Measurements from ENCODE around the gene DPP6. TPM values are rescaled to one million over a fixed set of nuclear protein-coding genes. Genes with fewer than 3 reads are reported as not detected.

DPP6 gene
- total and polyA plus RNA-seq, 2 of the 8 experiments (the other 6 are each of a cell fraction or from before 2014, with no cell fraction given) = 4.7 to 6.8 TPM

DNA sequence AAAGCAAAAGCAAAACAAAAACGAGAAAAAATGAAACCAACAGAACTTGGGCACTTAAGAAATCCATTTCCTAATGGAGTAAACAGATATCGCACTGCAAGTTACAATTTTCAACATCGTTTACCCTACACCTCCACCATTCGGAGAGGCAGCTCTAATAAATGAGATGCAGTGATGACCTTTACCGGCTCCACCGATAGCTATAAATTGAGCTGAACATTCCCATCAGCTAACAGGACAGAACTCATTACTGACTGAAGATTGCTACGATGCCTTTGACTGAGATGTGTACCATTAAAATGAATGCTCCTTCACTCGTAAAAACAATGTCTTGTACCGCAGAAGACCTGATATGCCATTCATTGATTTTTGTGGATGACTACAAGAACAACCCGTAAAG is 465.6 kb downstream of the DPP6 start:
- no peak overlapping the region for H3K18ac ChIP-seq (ENCODE audit: extremely low read depth, low read length)
- H3K23ac ChIP-seq (ENCODE audit: insufficient read length) = no peak overlapping the region
- no peaks in the 10 kb centered on the region for H3K36me3 ChIP-seq (ENCODE audit: control insufficient read depth in 2 of 4, insufficient read depth in 4 of 4, low read length in 3 of 4)
- H3K4ac ChIP-seq (replicated peaks; ENCODE audit: insufficient read length, low read depth, low read length) = no peak overlapping the region
- no peak overlapping the region for H4K91ac ChIP-seq (replicated peaks; ENCODE audit: insufficient read length, low read length)
- ChIA-PET CTCF (ENCODE audit: partially characterized antibody) (interaction anchor here (1.1 to 1.5 kb wide), 2 partner anchors 14 to 123 kb away, joined by 4 to 6 read pairs; no protein-coding TSS in a partner anchor), POLR2A (ENCODE audit: partially characterized antibody) (no interaction called here)
- H3K4me3 ChIP-seq (ENCODE audit: extremely low read depth in 1 of 4, insufficient read depth in 2 of 4, low read depth in 3 of 4, low read length in 4 of 4) = no peak overlapping the region
- H3K9me3 ChIP-seq (ENCODE audit: insufficient read depth in 2 of 2, low read depth in 1 of 2, low read length in 1 of 2) = no peaks in the 10 kb centered on the region
- WGBS, 2 experiments (ENCODE audit: extremely low coverage in 1 of 2, insufficient coverage in 1 of 2, insufficient read length in 1 of 2, insufficient replicate concordance in 2 of 2, low coverage in 1 of 2, low lambda C conversion rate in 2 of 2, missing lambda C conversion rate in 1 of 2) = 95% methylated on average over 10 of the region's 10 CpGs; no CpG with 5 or more reads in 1 of the 2 experiments
- no peak overlapping the region for H2BK20ac ChIP-seq (ENCODE audit: low read length)
- no peaks in the 10 kb centered on the region for H4K20me1 ChIP-seq (replicated peaks in 1 of 2; ENCODE audit: control insufficient read depth in 1 of 2, insufficient read depth in 2 of 2, low read length in 2 of 2)
- H2BK5ac ChIP-seq (ENCODE audit: low read depth, low read length) = no peak overlapping the region
- H2AK5ac ChIP-seq (ENCODE audit: low read depth, low read length) = no peak overlapping the region
- no peak overlapping the region for H3K4me2 ChIP-seq (ENCODE audit: insufficient read depth in 1 of 2, low read depth in 2 of 2, low read length in 2 of 2)
- no peak overlapping the region for H3K14ac ChIP-seq (ENCODE audit: insufficient read length)
- no peaks in the 10 kb centered on the region for H3K79me2 ChIP-seq (ENCODE audit: control insufficient read depth in 1 of 2, insufficient read depth in 2 of 2, low read length in 2 of 2)
- H3K9ac ChIP-seq (replicated peaks in 1 of 4; ENCODE audit: extremely low read depth in 1 of 4, low read depth in 3 of 4, low read length in 3 of 4) = no peak overlapping the region
- no peak overlapping the region for H2BK120ac ChIP-seq (replicated peaks; ENCODE audit: low read depth, low read length)
- no peak overlapping the region for H2BK12ac ChIP-seq (ENCODE audit: low read depth, low read length)
- H3K23me2 ChIP-seq (ENCODE audit: low read depth, low read length) = no peaks in the 10 kb centered on the region
- H3K27ac ChIP-seq (ENCODE audit: low read depth, low read length) = no peak overlapping the region
- DNase-seq (ENCODE audit: low read depth in 1 of 2, low spot score in 2 of 2) (no peak), FAIRE-seq (no peak)
- no peak overlapping the region for H4K8ac ChIP-seq (ENCODE audit: extremely low read depth, insufficient read depth, low read length)
- H4K5ac ChIP-seq (ENCODE audit: insufficient read length, low read depth, low read length) = no peak overlapping the region
- no peaks in the 10 kb centered on the region for H3K27me3 ChIP-seq (replicated peaks in 1 of 4; ENCODE audit: control insufficient read depth in 3 of 4, extremely low read depth in 1 of 4, insufficient read depth in 3 of 4, low read length in 3 of 4)
- H3K56ac ChIP-seq (replicated peaks; ENCODE audit: insufficient read length, low read depth, low read length) = no peak overlapping the region
- H2BK15ac ChIP-seq (ENCODE audit: low read length) = no peak overlapping the region
- H2AFZ ChIP-seq (ENCODE audit: low read length) = no peak overlapping the region
- TF ChIP-seq, protein P1, sequence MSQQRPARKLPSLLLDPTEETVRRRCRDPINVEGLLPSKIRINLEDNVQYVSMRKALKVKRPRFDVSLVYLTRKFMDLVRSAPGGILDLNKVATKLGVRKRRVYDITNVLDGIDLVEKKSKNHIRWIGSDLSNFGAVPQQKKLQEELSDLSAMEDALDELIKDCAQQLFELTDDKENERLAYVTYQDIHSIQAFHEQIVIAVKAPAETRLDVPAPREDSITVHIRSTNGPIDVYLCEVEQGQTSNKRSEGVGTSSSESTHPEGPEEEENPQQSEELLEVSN (IDR thresholded peaks at IDR 0.05) = no peak
- no peak for TF ChIP-seq CEBPB (IDR thresholded peaks at IDR 0.05; ENCODE audit: low read depth, low read length)
- TF ChIP-seq PHF8 (conservative IDR thresholded peaks at IDR 0.05; ENCODE audit: low read depth, low read length) = no peak
- no peak for TF ChIP-seq RAD21 (IDR thresholded peaks at IDR 0.05 in 1 of 2, conservative IDR thresholded peaks at IDR 0.05 in 1 of 2; ENCODE audit: low read depth in 2 of 2, low read length in 2 of 2)
- TF ChIP-seq POU5F1 (IDR thresholded peaks at IDR 0.05; ENCODE audit: low read depth, low read length) = no peak
- no peak for TF ChIP-seq FOSL1 (IDR thresholded peaks at IDR 0.05; ENCODE audit: insufficient read depth, low read depth, low read length)
- no peak for TF ChIP-seq CBX8 (IDR thresholded peaks at IDR 0.05; ENCODE audit: borderline replicate concordance, low read depth, low read length)
- no peak for TF ChIP-seq SP4 (IDR thresholded peaks at IDR 0.05; ENCODE audit: low read length)
- TF ChIP-seq BRCA1 (IDR thresholded peaks at IDR 0.05; ENCODE audit: low read depth, low read length) = no peak
- H3K4me1 ChIP-seq (replicated peaks in 1 of 4; ENCODE audit: control insufficient read depth in 3 of 4, insufficient read depth in 4 of 4, low read length in 3 of 4) = no peaks in the 10 kb centered on the region
- no peaks in the 10 kb centered on the region for H3K79me1 ChIP-seq (ENCODE audit: low read depth, low read length)
